LoVo (cell line): ENCODE data around the gene MAP2K1.
"Not testable (repeated sequence)": the region's sequence is repeated elsewhere in the genome, so short reads cannot be mapped to it uniquely, and the experiment has no call there.

Source experiments
- DNase-seq: peaks from one replicate; pipeline ENCODE4 v3.0.0-alpha.2; 2016; ENCODE audit warnings: low spot score

The MAP2K1 gene

DNA sequence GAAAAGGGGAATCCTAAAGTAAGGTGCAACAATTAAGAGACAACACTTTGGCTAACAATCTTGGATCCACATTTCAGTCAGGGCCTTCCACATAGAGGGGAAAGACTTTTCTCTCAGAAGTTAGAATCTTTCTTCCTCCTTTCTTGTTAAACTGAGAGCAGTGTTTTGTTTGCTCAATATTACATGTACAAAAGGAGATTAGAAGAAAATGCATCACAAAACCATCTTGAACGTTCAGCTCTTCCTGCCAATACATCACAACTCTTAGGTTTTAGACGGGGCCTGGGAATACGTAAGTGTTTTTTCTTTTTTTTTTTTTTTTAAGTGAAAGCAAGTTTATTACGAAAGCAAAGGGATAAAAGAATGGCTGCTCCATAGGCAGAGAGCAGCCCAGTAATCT, 39.1 kb downstream of the MAP2K1 start:
- DNase-seq, result no peak

DNA sequence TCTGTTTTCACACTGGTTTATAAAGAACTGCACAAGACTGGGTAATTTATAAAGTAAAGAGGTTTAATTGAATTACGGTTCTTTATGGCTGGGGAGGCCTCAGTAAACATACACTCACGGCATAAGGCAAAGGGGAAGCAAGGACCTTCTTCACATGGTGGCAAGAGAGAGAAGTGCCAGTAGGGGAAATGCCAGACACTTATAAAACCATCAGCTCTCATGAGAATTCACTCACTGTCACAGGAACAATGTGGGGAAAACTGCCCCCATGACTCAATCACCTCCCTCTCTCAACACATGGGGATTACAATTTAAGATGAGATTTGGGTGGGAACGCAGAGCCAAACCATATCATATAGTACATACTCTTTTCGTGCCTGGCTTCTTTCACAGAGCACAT, 42.4 kb downstream of the MAP2K1 start:
- DNase-seq, result no peak

DNA sequence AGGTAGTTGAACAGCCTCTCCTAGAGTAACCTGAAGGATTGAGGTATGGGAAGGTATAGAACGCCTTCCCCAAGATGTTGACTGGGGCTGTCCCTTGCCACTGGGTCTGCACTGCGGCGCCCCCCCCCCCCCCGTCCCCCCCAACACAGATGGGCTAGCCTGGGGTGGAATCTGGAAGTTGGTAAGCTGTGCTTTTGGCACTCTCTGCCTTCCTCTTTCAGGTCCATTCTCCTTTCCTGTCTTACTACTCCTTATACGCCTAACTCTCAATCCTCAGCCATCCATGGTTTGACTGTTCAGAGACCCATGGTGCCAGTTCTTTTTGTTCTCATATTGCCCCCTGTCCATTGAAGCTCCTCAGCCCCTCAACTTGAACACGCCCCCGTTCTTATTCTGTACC, 42.8 kb downstream of the MAP2K1 start:
- DNase-seq, result no peak

GRCh38 chr15:66430627-66431255, 44.0 kb downstream of the MAP2K1 start:
- DNase-seq, result no peak

GRCh38 chr15:66433726-66434125, 47.0 kb downstream of the MAP2K1 start:
- DNase-seq, result no peak

DNA sequence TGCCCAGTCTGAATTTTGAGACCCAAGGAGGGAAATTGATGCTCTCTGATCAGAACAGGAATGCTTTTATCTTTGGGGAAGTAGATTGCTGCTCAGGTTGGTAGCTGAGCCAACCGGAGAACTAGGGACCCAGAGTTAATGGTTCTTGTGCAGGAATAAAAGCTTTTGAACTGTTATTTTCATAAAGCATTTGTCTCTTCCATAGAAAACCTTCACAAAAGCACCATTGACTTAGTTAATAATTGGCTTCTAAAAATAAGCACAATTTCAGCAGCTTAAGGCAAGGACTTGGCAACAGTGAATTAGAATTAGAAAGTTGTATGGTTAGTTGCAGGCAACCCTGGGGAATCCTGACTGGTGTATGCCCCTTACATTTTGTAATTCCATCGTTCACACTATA, 53.8 kb downstream of the MAP2K1 start:
- DNase-seq, result no peak

GRCh38 chr15:66452420-66452819, 65.7 kb downstream of the MAP2K1 start:
- DNase-seq, result no peak

DNA sequence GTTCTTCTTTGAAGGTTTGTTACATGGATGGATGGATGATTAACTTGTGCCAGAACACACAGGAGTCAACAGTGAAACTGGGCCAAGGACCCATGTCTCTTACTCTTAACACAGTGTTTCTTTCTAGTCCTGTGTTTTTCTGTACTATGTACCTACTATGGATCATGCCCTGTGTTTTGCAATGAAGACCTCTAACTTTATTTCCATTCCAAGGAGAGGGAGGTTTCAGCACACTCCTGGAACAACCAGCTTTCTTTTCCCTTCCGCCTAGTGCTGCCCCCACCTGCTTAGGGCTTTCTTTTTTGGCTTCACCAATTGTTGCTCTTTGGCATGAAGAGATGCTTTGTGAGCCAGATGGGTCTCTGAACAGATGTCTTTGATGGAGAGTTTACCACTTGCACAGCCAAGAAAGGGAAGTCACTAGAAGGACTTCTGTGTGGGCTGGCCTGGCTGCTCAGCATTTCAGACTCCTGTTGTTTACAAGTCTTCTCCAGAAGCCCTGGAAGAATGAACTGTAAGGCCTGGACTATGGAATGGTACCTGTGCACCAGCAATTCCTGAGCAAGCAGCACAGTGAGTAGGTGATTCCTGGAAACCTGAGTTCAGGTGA, 66.4 kb downstream of the MAP2K1 start:
- DNase-seq, result no peak

DNA sequence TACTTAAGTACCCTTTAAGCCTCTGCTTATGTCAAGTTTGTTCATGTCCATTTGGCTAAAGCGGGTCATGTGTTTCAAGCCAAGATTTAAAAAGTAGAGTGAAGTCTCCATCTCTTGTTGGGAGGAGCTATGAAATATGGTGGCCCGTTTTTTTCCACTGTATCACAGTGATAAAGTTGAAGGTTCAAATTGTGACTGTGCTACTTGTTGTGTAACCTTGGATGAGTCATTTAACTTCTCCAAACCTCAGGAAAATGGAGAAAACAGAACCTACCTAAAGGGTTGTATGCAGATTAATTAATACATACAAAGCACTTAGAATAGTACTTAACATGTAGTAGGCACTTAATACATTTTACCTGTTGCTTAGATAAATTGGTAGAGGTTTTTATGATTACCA, 67.4 kb downstream of the MAP2K1 start:
- DNase-seq, result no peak

- DNase-seq, result no peak
These were observed 69.5 kb downstream of the MAP2K1 start for GRCh38 chr15:66456211-66456610.

GRCh38 chr15:66459818-66460615, 73.3 kb downstream of the MAP2K1 start:
- DNase-seq, result peak; percentile 47

DNA sequence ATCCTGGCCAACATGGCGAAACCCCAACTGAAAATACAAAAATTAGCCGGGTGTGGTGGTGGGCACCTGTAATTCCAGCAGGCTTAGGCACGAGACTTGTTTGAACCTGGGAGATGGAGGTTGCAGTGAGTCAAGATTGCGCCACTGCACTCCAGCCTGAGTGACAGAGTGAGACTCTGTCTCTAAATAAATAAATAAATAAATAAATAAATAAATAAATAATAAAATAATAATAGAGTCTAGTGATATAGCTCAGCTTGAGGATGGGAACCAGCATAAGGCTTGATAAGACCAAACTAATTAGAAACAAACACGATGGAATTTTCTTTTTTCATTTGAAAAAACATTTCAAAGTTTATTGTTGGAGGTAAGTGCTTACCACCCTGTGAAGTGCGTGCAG, 74.6 kb downstream of the MAP2K1 start:
- DNase-seq, result not testable (repeated sequence)

DNA sequence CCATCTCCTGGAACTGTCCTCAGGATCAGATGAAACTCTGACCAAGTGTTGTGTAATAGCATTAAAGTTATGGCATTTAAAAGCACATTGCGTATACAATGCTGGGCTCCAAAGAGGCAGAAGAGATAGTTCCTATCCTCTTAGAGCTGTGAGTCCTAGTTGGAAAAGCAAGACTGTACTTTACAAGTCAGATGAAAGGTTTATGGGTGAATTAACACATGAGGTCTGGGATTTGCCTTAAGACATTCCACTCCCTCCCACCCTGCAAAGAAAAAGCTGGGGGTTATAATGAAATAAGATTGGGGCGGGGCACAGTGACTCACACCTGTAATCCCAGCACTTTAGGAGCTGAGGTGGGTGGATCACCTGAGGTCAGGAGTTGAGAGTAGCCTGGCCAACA, 75.2 kb downstream of the MAP2K1 start:
- peak; percentile 59 for DNase-seq

GRCh38 chr15:66462627-66463026, 75.9 kb downstream of the MAP2K1 start:
- no peak for DNase-seq

- not testable (repeated sequence) for DNase-seq
These were observed 78.6 kb downstream of the MAP2K1 start for GRCh38 chr15:66465294-66465693.

GRCh38 chr15:66467162-66468040, 80.7 kb downstream of the MAP2K1 start:
- not testable (repeated sequence) for DNase-seq

DNA sequence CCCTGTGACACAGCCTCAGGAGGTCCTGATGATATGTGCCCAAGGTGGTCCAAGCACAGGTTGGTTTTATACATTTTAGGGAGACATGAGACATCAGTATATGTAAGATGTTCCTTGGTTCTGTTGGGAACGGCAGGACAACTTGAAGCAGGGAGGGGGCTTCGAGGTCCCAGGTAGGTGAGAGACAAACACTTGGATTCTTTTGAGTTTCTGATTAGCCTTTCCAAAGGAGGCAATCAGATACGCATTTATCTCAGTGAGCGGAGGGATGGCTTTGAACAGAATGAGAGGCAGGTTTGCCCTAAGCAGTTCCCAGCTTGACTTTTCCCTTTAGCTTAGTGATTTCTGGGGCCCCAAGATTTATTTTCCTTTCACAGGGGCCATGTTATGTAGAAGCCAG, 84.1 kb downstream of the MAP2K1 start:
- not testable (repeated sequence) for DNase-seq

DNA sequence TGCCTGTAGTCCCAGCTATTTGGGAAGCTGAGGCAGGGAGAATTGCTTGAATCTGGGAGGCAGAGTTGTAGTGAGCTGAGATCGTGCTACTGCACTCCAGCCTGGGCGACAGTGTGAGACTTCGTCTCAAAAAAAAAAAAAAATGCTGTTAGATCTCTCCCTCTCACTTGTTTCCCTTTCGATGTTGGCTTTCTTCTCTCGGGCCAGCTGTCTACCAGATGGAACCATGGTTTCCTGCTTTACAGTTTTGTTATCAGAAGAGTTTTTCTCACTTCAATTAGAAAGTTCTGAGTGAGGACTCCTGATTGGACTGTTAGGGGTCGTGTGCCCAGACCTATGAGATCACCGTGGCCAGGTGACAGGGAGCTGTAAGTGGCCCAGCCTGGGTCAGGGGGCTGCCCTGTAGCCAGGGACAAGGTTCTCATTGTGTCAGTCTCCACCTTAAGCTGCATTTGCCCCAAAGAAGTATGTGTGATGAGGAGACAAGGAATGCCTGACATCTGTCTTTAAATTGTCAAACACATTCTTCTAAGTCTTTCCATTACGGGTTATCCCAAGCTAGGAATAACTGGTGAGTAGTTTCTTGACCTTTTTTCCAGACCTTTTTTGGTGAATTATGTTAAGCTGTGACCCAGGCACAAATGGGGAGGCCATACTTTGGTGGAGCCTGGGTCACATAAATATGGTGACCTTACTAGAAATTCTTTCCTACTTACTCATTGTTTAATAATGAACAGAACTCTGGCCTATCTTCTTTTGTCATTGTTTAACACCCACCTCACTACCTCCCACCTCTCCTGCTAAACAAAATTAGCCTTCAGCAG, 85.7 kb downstream of the MAP2K1 start:
- DNase-seq, result no peak

GRCh38 chr15:66474135-66474534, 87.4 kb downstream of the MAP2K1 start:
- no peak for DNase-seq

- no peak for DNase-seq
These were observed 88.3 kb downstream of the MAP2K1 start for GRCh38 chr15:66474963-66475362.

- no peak for DNase-seq
These were observed 89.8 kb downstream of the MAP2K1 start for GRCh38 chr15:66476535-66476934.
